Muscle of arm (tissue), 14 donors: ENCODE data around the gene VIPR1. TPM values are rescaled to one million over a fixed set of nuclear protein-coding genes. Genes with fewer than 3 reads are reported as not detected.

Experiments
- DNase-seq: peaks from one replicate; pipeline ENCODE4 v3.0.0-alpha.2; 2013
- long read RNA-seq, 11 donors: transcript quantifications; one replicate each; lab custom pipeline, GENCODE V29; 2026
- polyA plus RNA-seq, 12 donors: library from polyadenylated mRNA; unstranded; fragments of 120-200 nt; gene quantifications; one replicate each; pipeline ENCODE4 v1.2.1, GENCODE V29; 2013; ENCODE audit not compliant: insufficient read length in 12 of 12

The VIPR1 gene, protein sequence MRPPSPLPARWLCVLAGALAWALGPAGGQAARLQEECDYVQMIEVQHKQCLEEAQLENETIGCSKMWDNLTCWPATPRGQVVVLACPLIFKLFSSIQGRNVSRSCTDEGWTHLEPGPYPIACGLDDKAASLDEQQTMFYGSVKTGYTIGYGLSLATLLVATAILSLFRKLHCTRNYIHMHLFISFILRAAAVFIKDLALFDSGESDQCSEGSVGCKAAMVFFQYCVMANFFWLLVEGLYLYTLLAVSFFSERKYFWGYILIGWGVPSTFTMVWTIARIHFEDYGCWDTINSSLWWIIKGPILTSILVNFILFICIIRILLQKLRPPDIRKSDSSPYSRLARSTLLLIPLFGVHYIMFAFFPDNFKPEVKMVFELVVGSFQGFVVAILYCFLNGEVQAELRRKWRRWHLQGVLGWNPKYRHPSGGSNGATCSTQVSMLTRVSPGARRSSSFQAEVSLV
- 10 to 100 TPM in 2 of 12 donors, 1 to 10 TPM in 6, under 1 TPM in 3, not detected in 1; 0.64 to 15.6 (median 1.3) TPM for polyA plus RNA-seq
- long read RNA-seq, donor 1, partial matches to known transcripts = 23 of 30 reads
- long read RNA-seq, donor 1, other reads (novel, unspliced or antisense) = 0 of 30 reads
- long read RNA-seq, donor 2 = 0 reads
- long read RNA-seq, donor 3 = 0 reads
- long read RNA-seq, donor 4 = 0 reads
- long read RNA-seq, donor 5 = 0 reads
- long read RNA-seq, donor 6, partial matches to known transcripts = 0 of 1 reads
- long read RNA-seq, donor 6, other reads (novel, unspliced or antisense) = 0 of 1 reads
- long read RNA-seq, donor 7 = 0 reads
- long read RNA-seq, donor 8 = 0 reads
- long read RNA-seq, donor 9 = 0 reads
- long read RNA-seq, donor 10 = 0 reads
- long read RNA-seq, donor 11 = 0 reads

- DNase-seq = no peak
Observed at GRCh38 chr3:42502429-42503250, at the start of gene VIPR1. TSS of gene VIPR1 (plus strand) at chr3:42502643. CDS start at chr3:42502736, 93 bp downstream.

- no peak for DNase-seq
Observed at GRCh38 chr3:42456211-42456610, 46.2 kb upstream of the VIPR1 start.

GRCh38 chr3:42459151-42459550 lies 43.3 kb upstream of the VIPR1 start:
- no peak for DNase-seq

- no peak for DNase-seq
Observed at GRCh38 chr3:42461762-42462161, 40.7 kb upstream of the VIPR1 start.

- DNase-seq = no peak
Observed at GRCh38 chr3:42463093-42463492, 39.4 kb upstream of the VIPR1 start.

- DNase-seq = no peak
Observed at GRCh38 chr3:42468111-42468510, 34.3 kb upstream of the VIPR1 start.

DNA sequence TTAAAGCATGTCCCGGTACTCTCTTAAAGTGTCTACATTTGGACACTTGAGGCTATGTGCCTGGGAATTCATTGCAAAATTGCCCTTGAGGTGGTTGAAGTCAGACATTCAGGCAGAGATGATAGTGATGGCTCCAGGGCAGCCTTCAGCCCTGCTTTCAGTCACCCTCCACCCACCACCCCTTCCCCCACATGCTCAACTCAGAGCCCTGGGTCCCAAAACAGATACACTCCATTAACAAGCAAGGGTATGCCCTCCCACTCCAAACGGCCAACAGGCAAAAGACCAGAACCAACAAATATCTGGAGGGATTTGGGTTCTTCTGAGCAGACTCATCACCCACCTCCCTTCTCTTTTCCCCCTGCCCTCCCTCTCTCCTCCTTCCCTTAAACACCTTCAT lies 29.9 kb upstream of the VIPR1 start:
- no peak for DNase-seq

GRCh38 chr3:42473083-42473932 lies 29.1 kb upstream of the VIPR1 start:
- no peak for DNase-seq

GRCh38 chr3:42476225-42477125 lies 26.0 kb upstream of the VIPR1 start:
- DNase-seq = no peak

DNA sequence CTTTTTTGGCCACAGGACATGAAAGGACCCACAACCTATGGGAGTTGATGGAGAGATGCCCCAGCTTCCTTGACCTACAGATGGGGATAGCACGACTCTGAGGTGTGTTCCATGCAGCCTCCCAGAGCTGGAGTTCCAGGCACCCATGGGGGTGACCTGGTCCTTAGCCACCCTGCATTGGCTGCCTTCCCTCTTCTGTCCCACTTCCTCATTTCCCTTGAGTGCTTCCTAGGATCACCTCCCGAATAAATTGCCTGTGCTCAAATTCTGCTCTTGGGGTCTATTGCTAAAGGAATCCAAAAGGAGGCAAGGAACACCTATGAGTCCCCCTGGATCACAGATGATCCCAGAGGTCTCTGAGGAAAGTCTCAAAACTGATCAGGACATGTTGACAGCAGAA lies 24.7 kb upstream of the VIPR1 start:
- no peak for DNase-seq

GRCh38 chr3:42478830-42479229 lies 23.6 kb upstream of the VIPR1 start:
- no peak for DNase-seq

DNA sequence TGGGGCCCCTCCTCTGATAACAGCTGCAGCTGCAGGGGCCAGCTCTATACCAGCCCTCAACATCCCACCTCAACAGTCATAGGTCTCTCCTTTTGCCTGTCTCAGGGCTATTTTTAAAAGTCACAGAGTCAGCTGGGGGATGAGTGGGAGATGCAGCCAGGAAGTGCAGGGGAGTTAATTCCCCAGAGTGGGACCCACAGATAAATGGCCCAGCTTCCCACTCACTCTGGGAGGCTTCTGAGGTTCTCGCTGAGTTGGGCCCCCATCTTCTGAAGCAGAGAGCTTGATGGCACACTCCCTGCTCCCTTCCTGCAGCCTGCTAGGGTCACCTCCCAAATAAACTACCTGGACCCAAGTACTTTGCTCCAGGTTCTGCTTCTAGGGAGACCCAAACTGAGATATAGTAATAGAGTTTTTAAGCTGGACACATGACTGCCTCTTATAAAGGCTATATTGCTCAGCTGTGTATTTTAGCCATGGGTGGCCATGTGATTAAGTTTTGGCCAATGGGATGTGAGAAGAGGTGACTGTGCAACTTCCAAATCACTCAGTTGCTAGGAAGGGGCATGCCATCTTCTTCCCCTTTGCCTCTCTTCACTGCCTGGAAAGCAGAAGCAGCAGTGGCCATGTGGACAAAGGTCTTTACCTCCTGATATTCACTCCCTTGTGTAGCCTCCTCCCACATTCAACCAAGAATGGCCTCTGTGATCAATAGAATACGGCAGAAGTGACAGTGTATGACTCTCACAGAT lies 15.5 kb upstream of the VIPR1 start:
- DNase-seq = no peak

DNA sequence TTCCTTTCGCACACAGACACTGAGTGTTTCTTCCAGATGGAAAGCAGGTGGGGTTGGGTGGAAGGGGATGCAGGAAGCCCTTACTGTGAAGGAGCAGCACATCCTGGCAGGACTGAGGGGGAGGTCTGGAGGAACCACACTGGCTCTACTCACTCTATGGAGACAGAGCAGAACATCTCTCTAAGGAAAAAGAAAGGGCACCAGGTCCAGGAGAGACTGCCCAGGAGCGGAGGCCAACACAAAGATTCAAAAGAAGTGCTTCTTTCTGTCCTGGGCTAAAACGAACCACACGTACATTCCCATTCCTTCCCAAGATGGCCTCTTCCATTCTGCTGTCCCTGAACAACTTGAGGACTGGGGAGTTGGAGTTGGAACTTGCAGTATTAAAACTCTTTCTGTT lies 13.8 kb upstream of the VIPR1 start:
- no peak for DNase-seq

GRCh38 chr3:42489116-42489936 lies 13.1 kb upstream of the VIPR1 start:
- DNase-seq = no peak

- DNase-seq = no peak
Observed at GRCh38 chr3:42489937-42490227, 12.6 kb upstream of the VIPR1 start.

DNA sequence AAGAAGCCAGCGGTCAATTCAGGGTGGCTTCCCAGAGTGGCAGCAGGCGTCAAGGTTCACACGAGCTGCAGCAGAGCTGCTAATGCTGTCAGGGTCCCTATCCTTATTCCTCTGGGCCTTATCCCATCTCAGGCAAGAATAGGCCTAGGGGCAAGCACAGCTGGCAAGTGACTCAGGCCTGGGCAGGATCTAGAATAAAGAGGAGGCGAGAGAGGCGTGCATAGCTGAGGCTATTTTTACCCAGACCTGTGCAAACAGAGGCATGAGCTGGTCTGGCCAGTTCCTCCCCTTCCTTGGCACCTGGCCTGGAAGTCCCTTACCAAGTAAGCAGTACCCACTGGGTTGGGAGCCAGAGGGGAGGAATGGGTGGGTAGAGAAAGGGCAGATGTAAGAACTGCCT lies 12.2 kb upstream of the VIPR1 start:
- DNase-seq = no peak

DNA sequence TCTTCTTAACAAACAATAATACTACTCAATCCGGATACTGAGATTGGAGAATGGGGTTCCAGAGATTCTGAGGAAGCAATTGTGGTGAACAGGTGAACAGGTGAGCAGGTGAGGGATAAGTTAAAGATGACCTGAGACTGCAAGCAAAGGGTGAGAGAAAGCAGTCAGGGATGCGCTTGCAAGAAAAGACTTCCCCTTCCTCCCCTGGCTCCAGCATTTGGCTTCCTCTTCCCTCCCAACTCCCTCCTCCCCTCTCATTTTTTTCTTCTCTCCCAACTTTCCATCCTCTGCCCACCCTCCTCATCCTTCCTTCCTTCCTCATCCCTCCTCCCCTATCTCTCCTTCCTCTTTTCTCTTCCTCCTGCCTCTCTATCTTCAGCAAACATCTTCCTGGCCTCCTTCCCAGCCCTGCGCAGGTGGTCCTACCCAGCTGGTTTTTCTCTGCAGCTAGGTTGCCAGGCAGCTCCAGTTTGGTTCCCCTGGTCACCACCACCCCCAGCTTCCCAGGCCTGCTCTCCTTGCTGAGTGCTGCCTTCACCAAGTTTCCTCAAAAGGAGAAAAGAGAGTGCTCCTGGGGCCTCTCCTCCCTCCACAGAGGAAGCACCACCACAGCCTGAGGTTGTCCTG lies 10.4 kb upstream of the VIPR1 start:
- DNase-seq = no peak

DNA sequence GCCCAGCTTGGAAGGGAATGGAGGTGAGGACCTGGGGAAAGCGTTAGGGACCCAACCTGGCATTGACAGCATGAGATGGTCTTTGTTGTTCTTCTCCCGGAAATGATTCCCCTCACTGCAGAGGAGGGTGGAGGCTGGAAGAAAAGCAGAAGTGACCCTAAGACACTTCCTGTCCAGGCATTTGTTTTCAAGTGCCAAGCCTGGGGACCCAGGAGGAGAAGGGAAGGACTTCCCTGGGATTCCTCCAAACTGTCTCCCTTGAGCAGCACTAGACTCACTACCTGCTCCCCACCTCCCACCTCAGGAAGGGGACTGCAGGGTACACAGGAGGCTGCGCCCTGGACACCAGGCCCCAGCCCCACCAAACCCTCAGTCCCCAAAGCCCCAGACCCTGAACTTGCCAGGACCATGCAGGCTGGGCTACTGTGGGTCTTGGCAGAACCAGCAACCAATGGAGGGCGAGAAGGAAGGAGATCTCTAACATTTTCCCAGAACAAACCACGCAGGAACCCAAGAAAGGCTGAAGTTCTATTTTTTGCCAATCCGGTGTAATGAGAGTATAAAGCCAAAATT lies 9.8 kb upstream of the VIPR1 start:
- DNase-seq = no peak
